GM23248 (cell line): ENCODE measurements around the gene PPP1R3C.

ENCODE experiments used
- EZH2 ChIP-seq: fragments of 200-600 bp; sonication (generic); IDR thresholded peaks from 2 replicates; pipeline ENCODE4 v1.6.1; 2018; ENCODE audit warnings: antibody characterized with exemption, mild to moderate bottlenecking; ENCODE audit not compliant: insufficient read depth, poor library complexity, severe bottlenecking
- EZH2phosphoT487 ChIP-seq: fragments of 200-600 bp; sonication (generic); IDR thresholded peaks from 2 replicates; pipeline ENCODE4 v1.6.1; 2018; ENCODE audit warnings: antibody characterized with exemption, moderate library complexity, mild to moderate bottlenecking, low read depth; ENCODE audit not compliant: insufficient read depth

- TF ChIP-seq EZH2phosphoT487 (no peak), EZH2 (no peak)
Measured at GRCh38 chr10:91652364-91652763, 19.5 kb upstream of the PPP1R3C start.
